Measurements from ENCODE around the gene AP2B1.

DNA sequence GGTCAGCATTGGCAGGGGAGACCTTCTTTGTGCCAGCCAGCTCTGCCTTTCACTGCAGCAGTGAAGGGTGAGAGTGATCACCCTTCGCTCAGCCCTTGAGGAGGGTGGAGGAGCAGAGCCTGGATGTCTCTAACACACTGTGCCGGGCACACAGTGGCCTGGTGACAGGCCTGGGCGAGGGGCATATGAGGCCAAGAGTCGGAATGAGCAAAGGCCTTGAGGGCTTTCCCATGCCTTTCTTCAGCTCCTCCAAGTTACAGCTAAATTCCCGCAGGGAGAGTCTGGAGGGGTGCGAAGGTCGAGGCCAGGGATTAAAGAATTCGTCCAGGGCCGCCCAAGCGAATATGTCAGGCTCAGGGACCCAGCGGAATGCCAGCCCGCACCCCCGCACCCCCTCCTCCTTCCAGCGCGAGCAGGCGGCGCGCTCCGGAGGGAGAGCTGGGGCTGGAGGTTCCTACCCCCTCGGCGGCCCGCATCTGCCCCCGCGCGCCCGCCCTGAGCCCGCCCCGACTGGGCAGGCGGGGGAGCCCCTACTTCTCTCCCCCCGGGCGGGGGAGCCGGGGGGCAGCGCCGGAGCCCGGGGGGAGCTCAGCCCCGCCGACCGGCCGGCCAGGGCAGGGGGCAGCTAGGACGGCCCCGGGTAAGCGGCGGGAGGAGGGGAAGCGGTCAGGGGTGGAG lies 144.3 kb downstream of the AP2B1 start, which contains the start of gene RASL10B:
- TF ChIP-seq CTCF (IDR thresholded peaks at IDR 0.05; ENCODE audit: insufficient read depth, low read length, poor library complexity, severe bottlenecking) (no peak), EZH2phosphoT487 (conservative IDR thresholded peaks at IDR 0.05; ENCODE audit: low read length) (no peak)

All from SU-DHL-6 (cell line).